Activated CD8-positive, alpha-beta memory T cell treated with anti-CD3 and anti-CD28 coated beads, Interleukin-2, amount 50 U/mL, for 1 hour (primary cell): Measurements from ENCODE around the gene OR2B6.
"Not testable (repeated sequence)": the region's sequence is repeated elsewhere in the genome, so short reads cannot be mapped to it uniquely, and the experiment has no call there.

Experiments
- DNase-seq: peaks from one replicate; pipeline ENCODE4 v3.0.0-alpha.2; 2020; ENCODE audit errors: extremely low read depth

Gene OR2B6

DNA sequence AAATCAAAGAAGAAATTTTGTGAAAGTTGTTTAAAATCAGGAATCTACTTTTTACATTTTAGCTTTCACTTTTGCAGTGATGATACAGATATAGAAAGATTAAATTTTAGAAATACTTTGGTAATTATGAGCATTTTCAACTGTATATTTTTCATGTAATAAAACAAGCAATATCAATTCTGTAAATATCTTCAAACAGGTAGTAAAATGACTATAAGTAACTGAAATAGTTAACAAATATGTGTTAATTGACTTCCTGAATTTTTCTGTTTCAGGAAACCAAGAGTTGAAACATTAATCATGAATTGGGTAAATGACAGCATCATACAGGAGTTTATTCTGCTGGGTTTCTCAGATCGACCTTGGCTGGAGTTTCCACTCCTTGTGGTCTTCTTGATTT lies at the start of gene OR2B6:
Gene OR2B6 (plus strand): TSS at position 301 of the 400 bp plus-strand sequence. CDS start 0 bp downstream, at position 301.
- DNase-seq, result no peak

DNA sequence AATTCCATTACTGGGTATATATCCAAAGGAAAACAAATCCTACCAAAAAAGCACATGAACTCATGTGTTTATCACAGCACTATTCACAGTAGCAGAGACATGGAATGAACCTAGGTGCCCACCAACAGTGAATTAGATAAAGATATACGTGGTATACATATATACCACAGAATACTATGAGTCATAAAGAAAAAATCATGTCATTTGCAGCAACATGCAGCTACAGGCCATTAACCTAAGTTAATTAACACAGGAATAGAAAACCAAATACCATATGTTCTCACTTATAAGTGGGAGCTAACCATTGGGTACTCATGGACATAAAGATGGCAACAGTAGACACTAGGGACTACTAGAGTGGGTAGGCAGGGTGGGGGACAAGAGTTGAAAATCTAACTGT lies 49.0 kb upstream of the OR2B6 start:
- no peak for DNase-seq

DNA sequence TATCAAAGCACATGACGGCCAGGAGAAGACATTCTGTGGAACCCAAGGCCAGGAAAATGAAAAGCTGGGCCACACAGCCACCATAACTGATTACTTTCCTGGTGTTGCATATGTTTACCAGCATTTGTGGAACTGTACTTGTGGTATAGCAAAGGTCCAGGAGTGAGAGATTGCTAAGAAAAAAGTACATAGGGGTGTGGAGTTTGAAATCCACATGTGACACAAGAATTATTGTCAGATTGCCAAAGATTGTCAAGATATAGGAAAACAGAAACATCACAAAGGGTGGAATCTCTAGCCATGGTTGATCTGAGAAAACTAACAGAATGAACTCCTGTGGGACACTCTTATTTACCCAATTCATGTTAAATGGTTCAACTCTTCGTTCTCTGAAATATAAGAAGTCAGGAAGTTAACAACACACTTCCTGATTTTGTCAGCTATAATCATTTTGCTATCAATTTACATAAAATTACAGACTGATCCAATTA lies 45.0 kb upstream of the OR2B6 start, which contains the start of gene OR2B2:
Gene OR2B2 (minus strand): TSS at position 441 of the 491 bp plus-strand sequence. CDS start 77 bp downstream, at position 364.
- DNase-seq, result no peak

- no peak for DNase-seq
Measured at GRCh38 chr6:27922949-27923348, 34.1 kb upstream of the OR2B6 start.

- no peak for DNase-seq
Measured at GRCh38 chr6:27924179-27924578, 32.9 kb upstream of the OR2B6 start.

DNA sequence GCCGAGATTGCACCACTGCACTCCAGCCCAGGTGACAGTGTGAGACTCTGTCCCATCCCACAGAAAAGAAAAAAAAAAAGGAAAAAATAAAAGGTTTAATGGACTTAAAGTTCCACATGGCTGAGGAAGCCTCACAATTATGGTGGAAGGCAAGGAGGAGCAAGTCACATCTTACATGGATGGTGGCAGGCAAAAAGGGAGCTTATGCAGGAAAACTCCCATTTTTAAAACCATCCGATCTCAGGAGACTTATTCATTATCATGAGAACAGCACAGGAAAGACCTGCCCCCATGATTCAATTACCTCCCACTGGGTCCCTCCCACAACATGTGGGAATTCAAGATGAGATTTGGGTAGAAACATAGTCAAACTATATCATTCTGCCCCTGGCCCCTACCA lies 29.0 kb upstream of the OR2B6 start:
- DNase-seq, result not testable (repeated sequence)

- DNase-seq, result not testable (repeated sequence)
Measured at GRCh38 chr6:27929930-27930329, 27.1 kb upstream of the OR2B6 start.

DNA sequence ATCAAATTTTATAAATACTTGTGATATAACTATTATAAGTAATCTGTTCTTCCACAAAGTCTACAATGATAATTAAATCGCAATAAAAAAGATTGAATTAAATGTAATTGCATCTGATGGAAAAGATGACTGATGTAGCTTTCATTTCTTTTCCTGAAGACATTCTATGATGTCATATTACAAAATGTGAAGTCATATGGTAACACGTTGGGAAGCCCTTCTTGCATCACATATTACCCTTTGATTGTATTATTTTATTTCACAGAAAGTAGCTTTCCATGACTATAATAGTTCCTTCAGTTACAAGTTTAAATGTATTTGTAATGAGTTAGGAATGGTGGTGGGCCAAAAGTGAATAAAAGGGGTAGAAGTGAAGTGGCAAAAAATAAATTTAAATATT lies 25.8 kb upstream of the OR2B6 start:
- DNase-seq, result no peak

- no peak for DNase-seq
Measured at GRCh38 chr6:27940766-27941165, 16.3 kb upstream of the OR2B6 start.

DNA sequence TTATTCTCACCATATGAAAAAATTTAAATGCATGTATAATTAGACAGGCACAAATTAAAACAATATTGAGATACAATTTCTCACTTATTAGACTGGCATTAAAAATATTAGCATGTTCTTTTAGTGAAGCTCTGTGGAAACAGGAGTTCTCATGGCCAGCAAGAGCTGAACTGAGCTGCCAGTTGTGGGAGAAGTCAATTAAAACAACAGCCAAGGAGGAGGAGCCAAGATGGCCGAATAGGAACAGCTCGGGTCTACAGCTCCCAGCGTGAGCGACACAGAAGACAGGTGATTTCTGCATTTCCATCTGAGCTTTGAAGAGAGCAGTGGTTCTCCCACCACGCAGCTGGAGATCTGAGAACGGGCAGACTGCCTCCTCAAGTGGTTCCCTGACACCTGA lies 14.0 kb upstream of the OR2B6 start:
- not testable (repeated sequence) for DNase-seq

DNA sequence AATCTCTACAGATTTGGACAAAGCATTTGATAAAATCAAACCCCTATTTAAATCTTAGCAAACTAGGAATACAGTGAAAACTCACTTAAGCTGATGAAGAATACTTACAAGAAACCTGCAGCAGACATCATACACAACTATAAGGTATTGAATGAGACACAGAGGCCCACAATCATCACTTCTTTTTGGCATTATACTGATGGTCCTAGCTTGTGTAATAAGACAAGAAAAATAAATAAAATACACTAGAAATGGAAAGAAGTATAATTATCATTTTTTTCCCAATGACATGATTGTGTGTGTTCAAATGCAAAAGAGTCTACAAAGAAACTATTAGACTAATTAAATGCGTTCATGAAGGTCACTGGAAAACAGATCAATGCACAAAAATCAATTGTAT lies 8.8 kb upstream of the OR2B6 start:
- no peak for DNase-seq

GRCh38 chr6:27951040-27951439 lies 6.0 kb upstream of the OR2B6 start:
- DNase-seq, result no peak

GRCh38 chr6:27957516-27957915 lies 475 bp downstream of the OR2B6 start:
- no peak for DNase-seq

DNA sequence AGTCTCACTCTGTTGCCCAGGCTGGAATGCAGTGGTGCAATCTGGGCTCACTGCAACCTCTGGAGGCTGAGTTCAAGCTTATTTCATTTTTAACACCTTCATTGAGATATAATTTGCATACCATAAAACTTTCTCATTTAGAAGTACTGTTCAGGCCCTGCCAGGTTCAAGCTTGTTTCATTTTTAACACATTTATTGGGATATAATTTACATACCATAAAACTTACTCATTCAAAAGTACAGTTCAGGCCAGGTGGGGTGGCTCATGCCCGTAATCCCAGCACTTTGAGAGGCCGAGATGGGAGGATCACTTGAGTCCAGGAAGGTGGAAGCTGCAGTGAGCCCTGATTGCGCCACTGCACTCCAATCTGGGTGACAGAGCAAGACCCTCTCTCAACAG lies 5.5 kb downstream of the OR2B6 start:
- no peak for DNase-seq

- DNase-seq, result no peak
Measured at GRCh38 chr6:27966044-27966443, 9.0 kb downstream of the OR2B6 start.

GRCh38 chr6:27966816-27967426 lies 9.9 kb downstream of the OR2B6 start:
- DNase-seq, result no peak

GRCh38 chr6:27970444-27970843 lies 13.4 kb downstream of the OR2B6 start:
- no peak for DNase-seq

DNA sequence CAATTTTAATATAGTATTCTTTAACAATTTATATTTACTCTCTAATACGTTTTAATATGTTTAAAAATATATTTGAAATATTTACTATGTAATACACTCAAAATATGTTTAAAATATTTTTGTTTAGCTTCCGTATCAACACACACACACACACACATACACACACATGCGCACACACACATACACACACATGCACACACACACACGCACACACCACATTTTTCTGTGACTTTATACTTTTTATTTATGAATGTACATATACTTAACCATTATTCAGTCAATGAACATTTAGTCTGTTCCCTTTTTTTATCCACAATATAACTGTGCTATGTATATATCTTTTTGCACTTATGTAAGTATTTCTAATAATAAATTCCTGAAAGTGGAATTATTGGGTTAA lies 15.7 kb downstream of the OR2B6 start:
- DNase-seq, result no peak

GRCh38 chr6:27977387-27977786 lies 20.3 kb downstream of the OR2B6 start:
- DNase-seq, result no peak

- no peak for DNase-seq
Measured at GRCh38 chr6:27978705-27979104, 21.7 kb downstream of the OR2B6 start.

DNA sequence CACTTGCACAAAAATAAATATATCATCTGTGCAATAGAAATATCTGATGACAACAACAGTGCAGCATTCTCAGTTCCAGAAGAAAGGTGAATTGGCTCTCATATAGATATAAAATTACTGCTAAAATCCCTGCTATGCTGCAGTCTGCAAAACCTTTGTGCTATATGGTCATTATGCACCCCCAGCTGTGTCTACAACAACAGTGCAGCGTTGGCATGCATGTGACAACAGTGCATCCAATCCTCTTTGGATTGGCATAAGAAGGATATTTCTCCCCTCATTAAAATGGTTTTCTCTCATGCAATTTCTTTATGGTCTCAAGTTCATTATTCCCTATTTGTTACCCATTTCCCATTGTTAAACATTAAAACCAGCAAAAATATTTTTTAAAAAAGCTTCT lies 23.1 kb downstream of the OR2B6 start:
- DNase-seq, result no peak

GRCh38 chr6:27986928-27987725 lies 30.1 kb downstream of the OR2B6 start:
- no peak for DNase-seq

- DNase-seq, result no peak
Measured at GRCh38 chr6:27994616-27995015, 37.6 kb downstream of the OR2B6 start.
